Myocyte (in vitro differentiated cells): ENCODE results near the gene ZHX3. TPM values are rescaled to one million over a fixed set of nuclear protein-coding genes. Genes with fewer than 3 reads are reported as not detected.

Source experiments
- DNase-seq: peaks from one replicate; pipeline ENCODE4 v3.0.0-alpha.2; 2012; ENCODE audit warnings: low read depth
- total RNA-seq: library from RNA; depleted of rRNA; stranded (reverse); fragments of >200 nt; gene quantifications from 2 replicates; pipeline ENCODE4 v1.2.3, GENCODE V29; 2014

Gene ZHX3
- total RNA-seq, 1 donor from 2014 or later = 35.8 TPM

- peak; percentile 88 for DNase-seq
These were observed 144.3 kb downstream of the ZHX3 start for GRCh38 chr20:41173161-41173721.

GRCh38 chr20:41172296-41173140, 145.0 kb downstream of the ZHX3 start:
- no peak for DNase-seq

GRCh38 chr20:41171736-41172295, 145.7 kb downstream of the ZHX3 start:
- no peak for DNase-seq

GRCh38 chr20:41170386-41171105, 147.0 kb downstream of the ZHX3 start:
- DNase-seq = no peak

- DNase-seq = no peak
These were observed 147.7 kb downstream of the ZHX3 start for GRCh38 chr20:41169791-41170351.

GRCh38 chr20:41169162-41169690, 148.3 kb downstream of the ZHX3 start:
- DNase-seq = no peak

GRCh38 chr20:41168281-41169161, 149.0 kb downstream of the ZHX3 start:
- DNase-seq = no peak

- no peak for DNase-seq
These were observed 149.9 kb downstream of the ZHX3 start for GRCh38 chr20:41167481-41168253.

- DNase-seq = no peak
These were observed 150.4 kb downstream of the ZHX3 start for GRCh38 chr20:41167118-41167470.

- no peak for DNase-seq
These were observed 151.1 kb downstream of the ZHX3 start for GRCh38 chr20:41166201-41167117.

- no peak for DNase-seq
These were observed 152.3 kb downstream of the ZHX3 start for GRCh38 chr20:41165001-41165882.

- no peak for DNase-seq
These were observed 153.7 kb downstream of the ZHX3 start for GRCh38 chr20:41163821-41164220.

- no peak for DNase-seq
These were observed 155.1 kb downstream of the ZHX3 start for GRCh38 chr20:41162396-41162795.

GRCh38 chr20:41161886-41162285, 155.6 kb downstream of the ZHX3 start:
- no peak for DNase-seq

GRCh38 chr20:41160686-41161085, 156.8 kb downstream of the ZHX3 start:
- no peak for DNase-seq

- DNase-seq = no peak
These were observed 158.0 kb downstream of the ZHX3 start for GRCh38 chr20:41159547-41159946.

- DNase-seq = no peak
These were observed 159.4 kb downstream of the ZHX3 start for GRCh38 chr20:41158082-41158625.
